Dendritic cell treated with granulocyte-macrophage colony-stimulating factor and Interleukin-4, amounts not matched to agents 40 ng/mL and 50 ng/mL, for 4 days (primary cell): Measurements from ENCODE around the gene GOLGA8R.
"Not testable (repeated sequence)": the region's sequence is repeated elsewhere in the genome, so short reads cannot be mapped to it uniquely, and the experiment has no call there.

Experiments used
- H3K27ac Mint-ChIP-seq: one replicate; pipeline ENCODE4 v1.8.0; 2022; ENCODE audit warnings: mild to moderate bottlenecking, mixed read lengths
- H3K27me3 Mint-ChIP-seq: one replicate; pipeline ENCODE4 v1.8.0; 2022; ENCODE audit warnings: mild to moderate bottlenecking, mixed read lengths
- H3K36me3 Mint-ChIP-seq: one replicate; pipeline ENCODE4 v1.8.0; 2022; ENCODE audit warnings: low read depth, mixed read lengths
- H3K4me1 Mint-ChIP-seq: one replicate; pipeline ENCODE4 v1.8.0; 2022; ENCODE audit warnings: low read depth, mixed read lengths
- H3K4me3 Mint-ChIP-seq: one replicate; pipeline ENCODE4 v1.8.0; 2022; ENCODE audit warnings: mild to moderate bottlenecking, moderate library complexity, mixed read lengths
- H3K9me3 Mint-ChIP-seq: one replicate; pipeline ENCODE4 v1.8.0; 2022; ENCODE audit warnings: mixed read lengths
- intact Hi-C: fragments of 100-400 bp; cut with micrococcal nuclease; formaldehyde crosslinking; loops from one replicate; pipeline ENCODE4 v1.15.0; 2022

GOLGA8R gene

DNA sequence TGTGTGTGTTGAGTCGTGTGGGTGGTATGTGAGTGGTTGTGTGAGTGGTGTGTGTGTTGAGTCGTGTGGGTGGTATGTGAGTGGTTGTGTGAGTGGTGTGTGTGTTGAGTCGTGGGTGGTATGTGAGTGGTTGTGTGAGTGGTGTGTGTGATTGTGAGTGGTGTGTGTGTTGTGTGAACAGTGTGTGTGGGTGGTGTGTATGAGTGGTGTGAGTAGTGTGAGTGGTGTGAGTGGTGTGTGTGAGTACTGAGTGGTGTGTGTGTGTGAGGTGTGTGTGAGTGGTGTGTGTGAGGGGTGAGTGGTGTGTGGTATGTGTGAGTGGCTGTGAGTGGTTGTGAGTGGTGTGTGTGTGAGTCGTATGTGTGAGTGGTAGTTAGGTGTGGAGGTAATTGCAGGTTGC is 38.2 kb downstream of the GOLGA8R start:
- H3K27me3 Mint-ChIP-seq, H3K36me3 Mint-ChIP-seq, H3K9me3 Mint-ChIP-seq, intact Hi-C loops, H3K27ac Mint-ChIP-seq, H3K4me3 Mint-ChIP-seq, H3K4me1 Mint-ChIP-seq: not testable (repeated sequence)

- H3K4me1 Mint-ChIP-seq, intact Hi-C loops, H3K4me3 Mint-ChIP-seq, H3K36me3 Mint-ChIP-seq, H3K27ac Mint-ChIP-seq, H3K9me3 Mint-ChIP-seq, H3K27me3 Mint-ChIP-seq: not testable (repeated sequence)
Measured at GRCh38 chr15:30374862-30375261, 39.2 kb downstream of the GOLGA8R start.

GRCh38 chr15:30368271-30368670 is 45.8 kb downstream of the GOLGA8R start:
- intact Hi-C loops, H3K9me3 Mint-ChIP-seq, H3K4me3 Mint-ChIP-seq: not testable (repeated sequence)

DNA sequence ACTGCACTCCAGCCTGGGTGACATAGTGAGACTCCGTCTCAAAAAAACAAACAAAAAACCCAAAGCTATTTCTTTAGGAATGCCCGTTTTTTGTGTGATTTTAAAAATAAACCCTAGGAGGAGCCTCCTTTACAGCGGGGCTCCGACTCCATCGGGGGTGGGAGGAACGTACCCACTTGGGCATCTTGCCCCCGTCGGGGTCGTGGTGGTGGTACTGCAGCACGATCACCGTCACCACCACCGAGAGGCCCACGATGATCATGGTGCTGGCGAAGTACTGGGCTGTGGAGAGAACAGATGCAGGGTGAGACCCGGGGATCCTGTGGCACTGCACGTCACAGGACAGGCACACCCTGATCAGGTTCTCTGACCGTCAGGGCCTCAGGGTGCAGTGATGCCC is 46.8 kb downstream of the GOLGA8R start:
- intact Hi-C loops, H3K27ac Mint-ChIP-seq, H3K27me3 Mint-ChIP-seq, H3K36me3 Mint-ChIP-seq, H3K4me3 Mint-ChIP-seq, H3K4me1 Mint-ChIP-seq, H3K9me3 Mint-ChIP-seq: not testable (repeated sequence)

More at GRCh38 chr15:30368271-30368670, 45.8 kb downstream of the GOLGA8R start:
- not testable (repeated sequence) for H3K36me3 Mint-ChIP-seq, H3K4me1 Mint-ChIP-seq, H3K27me3 Mint-ChIP-seq, H3K27ac Mint-ChIP-seq

DNA sequence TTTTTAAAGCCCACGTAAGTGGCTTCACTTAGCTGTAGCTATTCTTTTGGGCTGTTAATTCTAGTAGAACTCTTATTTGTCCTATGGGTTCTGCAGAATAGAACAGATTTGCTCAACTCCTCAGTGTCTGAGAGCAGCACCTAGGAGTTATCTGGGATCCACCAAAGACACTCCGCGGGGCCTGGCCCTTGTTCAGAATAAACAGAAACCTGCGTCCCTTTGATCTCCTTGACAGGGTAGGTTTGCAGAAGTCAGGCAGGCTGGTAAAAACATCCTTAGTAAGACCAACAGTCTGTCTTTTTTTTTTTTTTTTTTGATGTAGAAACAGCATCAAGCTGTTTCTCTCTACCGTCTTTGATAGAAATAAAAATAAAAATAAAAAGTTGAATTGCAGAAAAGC is 52.7 kb downstream of the GOLGA8R start:
- H3K4me3 Mint-ChIP-seq, H3K9me3 Mint-ChIP-seq, intact Hi-C loops, H3K4me1 Mint-ChIP-seq, H3K36me3 Mint-ChIP-seq, H3K27ac Mint-ChIP-seq, H3K27me3 Mint-ChIP-seq: not testable (repeated sequence)

DNA sequence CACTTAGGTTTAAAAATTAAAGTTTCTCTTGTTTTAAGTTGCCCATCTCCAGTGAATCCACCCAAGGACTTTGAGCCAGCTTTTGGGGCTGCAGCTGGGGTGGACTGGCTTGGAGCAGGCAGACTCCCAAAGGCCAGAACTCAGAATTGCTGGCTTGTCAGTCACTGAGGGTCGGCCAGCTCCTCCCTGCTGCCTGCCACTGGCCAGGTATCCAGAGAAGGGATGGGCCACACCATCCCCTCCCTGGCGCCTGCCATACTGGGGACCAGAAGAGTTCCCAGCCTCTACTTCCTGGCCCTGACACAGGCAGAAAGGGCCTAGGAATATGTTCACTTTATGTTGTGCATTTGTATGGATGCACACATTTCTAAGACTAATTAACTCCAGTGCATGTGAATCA is 53.1 kb downstream of the GOLGA8R start:
- intact Hi-C loops, result not testable (repeated sequence)

GRCh38 chr15:30355043-30355442 is 59.0 kb downstream of the GOLGA8R start:
- intact Hi-C loops, result not testable (repeated sequence)

More for the DNA sequence above, 53.1 kb downstream of the GOLGA8R start:
- H3K4me3 Mint-ChIP-seq, H3K27ac Mint-ChIP-seq, H3K36me3 Mint-ChIP-seq, H3K9me3 Mint-ChIP-seq, H3K27me3 Mint-ChIP-seq, H3K4me1 Mint-ChIP-seq: not testable (repeated sequence)

More at GRCh38 chr15:30355043-30355442, 59.0 kb downstream of the GOLGA8R start:
- not testable (repeated sequence) for H3K4me3 Mint-ChIP-seq, H3K4me1 Mint-ChIP-seq, H3K36me3 Mint-ChIP-seq, H3K9me3 Mint-ChIP-seq, H3K27ac Mint-ChIP-seq, H3K27me3 Mint-ChIP-seq
